A549 (cell line): Measurements from ENCODE around the gene KLHL13.

Source experiments
- BHLHE40 ChIP-seq: IDR thresholded peaks from 2 replicates; pipeline ENCODE4 v1.6.1; 2012; ENCODE audit warnings: low read depth, low read length, inconsistent platforms
- HOXA7 ChIP-seq: fragments of 250-450 bp; sonication (Bioruptor Pico); IDR thresholded peaks from 2 replicates; pipeline ENCODE4 v1.5.0; 2020; ENCODE audit warnings: mild to moderate bottlenecking, moderate library complexity
- JUNB ChIP-seq: fragments of >200 bp; sonication (Bioruptor Twin); formaldehyde crosslinking; IDR thresholded peaks from 2 replicates; pipeline ENCODE4 v1.6.1; 2016
- MAFK ChIP-seq: fragments of 450-650 bp; IDR thresholded peaks from 2 replicates; pipeline ENCODE4 v1.6.1; 2014; ENCODE audit not compliant: partially characterized antibody
- MAZ ChIP-seq: fragments of 150-350 bp; IDR thresholded peaks from 2 replicates; pipeline ENCODE4 v1.6.1; 2014; ENCODE audit warnings: antibody characterized with exemption, low read depth, low read length, borderline replicate concordance
- PHF8 ChIP-seq: fragments of 200-600 bp; sonication (generic); IDR thresholded peaks from 2 replicates; pipeline ENCODE4 v1.6.1; 2016; ENCODE audit warnings: low read depth, mild to moderate bottlenecking, antibody characterized with exemption, moderate library complexity, borderline replicate concordance
- POLR2A ChIP-seq: IDR thresholded peaks from 2 replicates; pipeline ENCODE4 v1.6.1; 2012; ENCODE audit warnings: mild to moderate bottlenecking, low read length
- RARB ChIP-seq: fragments of 250-450 bp; sonication (Bioruptor Pico); IDR thresholded peaks from 2 replicates; pipeline ENCODE4 v1.8.0; 2021; ENCODE audit warnings: mild to moderate bottlenecking, moderate library complexity
- TF ChIP-seq, protein P1 (sequence below): fragments of >200 bp; sonication (Bioruptor Twin); formaldehyde crosslinking; IDR thresholded peaks from 3 replicates; pipeline ENCODE4 v1.5.1; 2016
- TF ChIP-seq, protein P2 (sequence below): fragments of 450-650 bp; IDR thresholded peaks from 2 replicates; pipeline ENCODE4 v1.6.1; 2014; ENCODE audit warnings: antibody characterized with exemption
- TF ChIP-seq, protein P3 (sequence below): IDR thresholded peaks from 2 replicates; pipeline ENCODE4 v1.6.1; 2012

DNA sequence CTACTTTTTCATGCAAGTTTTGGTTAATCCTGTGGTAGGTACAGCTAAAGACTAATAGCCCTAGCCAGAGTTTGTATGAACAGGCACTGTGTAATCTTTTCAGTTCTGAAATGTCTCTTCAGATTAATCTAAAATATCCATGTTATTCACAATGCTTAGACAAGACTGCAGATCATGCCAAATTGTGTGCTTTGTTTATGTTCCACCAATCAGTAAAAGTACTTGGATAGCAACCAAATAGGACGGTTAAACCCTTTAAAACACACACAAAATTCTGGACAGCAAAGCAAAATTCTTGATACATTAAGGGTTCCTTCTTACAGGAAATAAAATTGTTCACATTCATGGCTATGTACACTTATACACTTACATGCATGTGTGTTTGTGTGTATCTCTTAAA, 139.1 kb downstream of the KLHL13 start:
- TF ChIP-seq RARB (CRISPR knock-in tag) (no peak), POLR2A (no peak), JUNB (no peak), BHLHE40 (no peak), PHF8 (no peak), HOXA7 (CRISPR knock-in tag) (no peak), MAZ (no peak), MAFK (no peak)
- TF ChIP-seq, protein P1, sequence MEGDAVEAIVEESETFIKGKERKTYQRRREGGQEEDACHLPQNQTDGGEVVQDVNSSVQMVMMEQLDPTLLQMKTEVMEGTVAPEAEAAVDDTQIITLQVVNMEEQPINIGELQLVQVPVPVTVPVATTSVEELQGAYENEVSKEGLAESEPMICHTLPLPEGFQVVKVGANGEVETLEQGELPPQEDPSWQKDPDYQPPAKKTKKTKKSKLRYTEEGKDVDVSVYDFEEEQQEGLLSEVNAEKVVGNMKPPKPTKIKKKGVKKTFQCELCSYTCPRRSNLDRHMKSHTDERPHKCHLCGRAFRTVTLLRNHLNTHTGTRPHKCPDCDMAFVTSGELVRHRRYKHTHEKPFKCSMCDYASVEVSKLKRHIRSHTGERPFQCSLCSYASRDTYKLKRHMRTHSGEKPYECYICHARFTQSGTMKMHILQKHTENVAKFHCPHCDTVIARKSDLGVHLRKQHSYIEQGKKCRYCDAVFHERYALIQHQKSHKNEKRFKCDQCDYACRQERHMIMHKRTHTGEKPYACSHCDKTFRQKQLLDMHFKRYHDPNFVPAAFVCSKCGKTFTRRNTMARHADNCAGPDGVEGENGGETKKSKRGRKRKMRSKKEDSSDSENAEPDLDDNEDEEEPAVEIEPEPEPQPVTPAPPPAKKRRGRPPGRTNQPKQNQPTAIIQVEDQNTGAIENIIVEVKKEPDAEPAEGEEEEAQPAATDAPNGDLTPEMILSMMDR: no peak
- TF ChIP-seq, protein P2, sequence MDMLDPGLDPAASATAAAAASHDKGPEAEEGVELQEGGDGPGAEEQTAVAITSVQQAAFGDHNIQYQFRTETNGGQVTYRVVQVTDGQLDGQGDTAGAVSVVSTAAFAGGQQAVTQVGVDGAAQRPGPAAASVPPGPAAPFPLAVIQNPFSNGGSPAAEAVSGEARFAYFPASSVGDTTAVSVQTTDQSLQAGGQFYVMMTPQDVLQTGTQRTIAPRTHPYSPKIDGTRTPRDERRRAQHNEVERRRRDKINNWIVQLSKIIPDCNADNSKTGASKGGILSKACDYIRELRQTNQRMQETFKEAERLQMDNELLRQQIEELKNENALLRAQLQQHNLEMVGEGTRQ: no peak
- TF ChIP-seq, protein P3, sequence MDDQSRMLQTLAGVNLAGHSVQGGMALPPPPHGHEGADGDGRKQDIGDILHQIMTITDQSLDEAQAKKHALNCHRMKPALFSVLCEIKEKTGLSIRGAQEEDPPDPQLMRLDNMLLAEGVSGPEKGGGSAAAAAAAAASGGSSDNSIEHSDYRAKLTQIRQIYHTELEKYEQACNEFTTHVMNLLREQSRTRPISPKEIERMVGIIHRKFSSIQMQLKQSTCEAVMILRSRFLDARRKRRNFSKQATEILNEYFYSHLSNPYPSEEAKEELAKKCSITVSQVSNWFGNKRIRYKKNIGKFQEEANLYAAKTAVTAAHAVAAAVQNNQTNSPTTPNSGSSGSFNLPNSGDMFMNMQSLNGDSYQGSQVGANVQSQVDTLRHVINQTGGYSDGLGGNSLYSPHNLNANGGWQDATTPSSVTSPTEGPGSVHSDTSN: no peak
